Smooth muscle cell of bladder (primary cell): ENCODE results near the gene DCDC1. TPM values are rescaled to one million over a fixed set of nuclear protein-coding genes. Genes with fewer than 3 reads are reported as not detected.

Source experiments
- total RNA-seq: library from RNA; depleted of rRNA; stranded (reverse); fragments of >200 nt; gene quantifications from 2 replicates; pipeline ENCODE4 v1.2.3, GENCODE V29; 2014

DCDC1 gene, protein sequence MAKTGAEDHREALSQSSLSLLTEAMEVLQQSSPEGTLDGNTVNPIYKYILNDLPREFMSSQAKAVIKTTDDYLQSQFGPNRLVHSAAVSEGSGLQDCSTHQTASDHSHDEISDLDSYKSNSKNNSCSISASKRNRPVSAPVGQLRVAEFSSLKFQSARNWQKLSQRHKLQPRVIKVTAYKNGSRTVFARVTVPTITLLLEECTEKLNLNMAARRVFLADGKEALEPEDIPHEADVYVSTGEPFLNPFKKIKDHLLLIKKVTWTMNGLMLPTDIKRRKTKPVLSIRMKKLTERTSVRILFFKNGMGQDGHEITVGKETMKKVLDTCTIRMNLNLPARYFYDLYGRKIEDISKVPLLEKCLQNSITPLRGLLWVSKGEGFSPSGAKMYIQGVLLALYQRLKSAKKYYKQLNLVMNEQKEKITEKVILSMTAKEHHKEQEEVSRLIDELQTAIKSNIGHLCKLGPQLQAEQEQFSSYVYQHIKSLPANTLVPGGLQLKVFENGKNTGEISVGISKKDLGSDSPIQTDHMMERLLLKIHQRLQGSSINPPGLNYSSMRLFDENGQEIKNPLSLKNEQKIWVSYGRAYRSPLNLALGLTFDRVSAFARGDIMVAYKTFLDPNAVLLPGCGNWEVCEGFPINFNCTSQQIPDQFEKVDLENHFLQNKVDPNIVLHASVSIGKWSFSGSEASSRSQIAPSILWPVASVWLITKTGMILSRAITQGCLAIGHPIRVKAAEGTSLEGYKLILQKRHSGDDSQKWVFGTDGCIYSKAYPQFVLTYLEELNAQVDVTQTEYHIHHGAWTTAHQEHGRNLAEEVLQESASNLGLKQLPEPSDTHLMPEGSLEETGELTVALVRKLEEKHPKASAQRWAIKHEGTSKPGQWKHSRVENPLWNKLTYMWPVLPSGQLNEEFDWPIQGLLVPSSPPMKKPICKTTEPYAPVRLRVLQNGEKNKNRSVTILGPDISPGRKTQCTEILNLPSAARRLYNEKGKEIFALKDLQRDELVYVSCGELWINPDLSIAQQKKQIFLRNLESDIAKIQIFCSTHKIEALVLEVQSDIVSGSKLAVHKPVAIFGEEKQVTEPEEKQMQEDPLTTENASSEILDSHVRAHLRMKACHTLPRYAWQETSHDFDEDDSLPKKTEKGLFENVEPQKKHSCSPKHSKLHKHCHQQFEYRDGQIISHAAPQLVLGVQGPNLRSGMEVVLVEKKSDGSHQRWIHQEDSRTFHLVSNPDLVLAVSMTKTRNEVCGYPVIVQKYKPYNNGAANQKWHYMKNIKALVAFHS (N-terminal part only)
- under 0.01 and 0.09 TPM in 2 replicates for total RNA-seq

GRCh38 chr11:31369348-31370329 lies at the start of gene DCDC1, which contains the start of gene DNAJC24:
DCDC1 (minus strand) TSS chr11:31369739; CDS start chr11:31328280, 41,459 bp downstream.
DNAJC24 (plus strand) TSS chr11:31369860; CDS start chr11:31370749, 889 bp downstream.

Other genes with a start within 250 kb of the DCDC1 start
- gene DNAJC24, start 121 bp upstream of the DCDC1 start, total RNA-seq = 13.4 and 15.2 TPM in 2 replicates
- 4.8 and 7.2 TPM in 2 replicates for gene IMMP1L, start 139.9 kb upstream of the DCDC1 start, total RNA-seq
- 10.6 and 12.2 TPM in 2 replicates for gene ELP4, start 140.0 kb upstream of the DCDC1 start, total RNA-seq